GM23338 (cell line): ENCODE measurements around the gene MYH10. TPM values are rescaled to one million over a fixed set of nuclear protein-coding genes. Genes with fewer than 3 reads are reported as not detected.

Experiments
- ATAC-seq: fragments of 200-7000 bp; cut with Tn5 transposase; 3 replicates; pipeline ENCODE4 v1.9.1; 2020
- DNase-seq: peaks from one replicate; pipeline ENCODE4 v3.0.0-alpha.2; 2015; ENCODE audit warnings: low spot score
- H2AFZ ChIP-seq: fragments of 200-600 bp; sonication (generic); 2 replicates; pipeline ENCODE4 v1.8.0; 2016; ENCODE audit warnings: antibody characterized with exemption, mild to moderate bottlenecking, moderate library complexity
- H3F3A ChIP-seq: fragments of 200-600 bp; sonication (generic); replicated peaks from 2 replicates; pipeline ENCODE4 v1.8.0; 2017; ENCODE audit warnings: antibody characterized with exemption, mixed run types, low read depth
- H3K27ac ChIP-seq: fragments of 200-600 bp; sonication (generic); 2 replicates; pipeline ENCODE4 v1.6.1; 2016; ENCODE audit warnings: low read depth
- H3K27me3 ChIP-seq: fragments of 200-600 bp; sonication (generic); 2 replicates; pipeline ENCODE4 v1.8.0; 2016; ENCODE audit warnings: mild to moderate bottlenecking, mixed run types, moderate library complexity; ENCODE audit not compliant: insufficient read depth
- H3K36me3 ChIP-seq: fragments of 200-600 bp; sonication (generic); 2 replicates; pipeline ENCODE4 v1.8.0; 2016; ENCODE audit warnings: mild to moderate bottlenecking; ENCODE audit not compliant: insufficient read depth
- H3K4me1 ChIP-seq: fragments of 200-600 bp; sonication (generic); 2 replicates; pipeline ENCODE4 v1.8.0; 2016; ENCODE audit warnings: mild to moderate bottlenecking, moderate library complexity; ENCODE audit not compliant: insufficient read depth
- H3K4me2 ChIP-seq: fragments of 200-600 bp; sonication (generic); 2 replicates; pipeline ENCODE4 v1.7.1; 2017; ENCODE audit warnings: mixed run types
- H3K4me3 ChIP-seq: fragments of 200-600 bp; sonication (generic); 2 replicates; pipeline ENCODE4 v1.6.1; 2016; ENCODE audit warnings: mixed run types
- H3K79me2 ChIP-seq: fragments of 200-600 bp; sonication (generic); replicated peaks from 2 replicates; pipeline ENCODE4 v1.8.0; 2017; ENCODE audit warnings: mild to moderate bottlenecking; ENCODE audit not compliant: insufficient read depth
- H3K9me2 ChIP-seq: fragments of 200-600 bp; sonication (generic); 2 replicates; pipeline ENCODE4 v1.8.0; 2017; ENCODE audit not compliant: insufficient read depth
- H4K20me1 ChIP-seq: fragments of 200-600 bp; sonication (generic); replicated peaks from 2 replicates; pipeline ENCODE4 v1.8.0; 2017; ENCODE audit warnings: mild to moderate bottlenecking; ENCODE audit not compliant: insufficient read depth
- H3K27ac Mint-ChIP-seq: 2 replicates; pipeline ENCODE4 v1.8.0; 2020; ENCODE audit warnings: inconsistent platforms, mild to moderate bottlenecking, moderate library complexity, mixed read lengths
- H3K27me3 Mint-ChIP-seq: 3 replicates; pipeline ENCODE4 v1.8.0; 2022; ENCODE audit warnings: low read depth, mild to moderate bottlenecking, moderate library complexity, mixed read lengths, inconsistent platforms; ENCODE audit not compliant: insufficient read depth, poor library complexity
- H3K36me3 Mint-ChIP-seq: 3 replicates; pipeline ENCODE4 v1.8.0; 2021; ENCODE audit warnings: low read depth, mild to moderate bottlenecking, inconsistent platforms, moderate library complexity, mixed read lengths
- H3K4me1 Mint-ChIP-seq: 3 replicates; pipeline ENCODE4 v1.8.0; 2020; ENCODE audit warnings: mild to moderate bottlenecking, inconsistent platforms, mixed read lengths
- H3K4me3 Mint-ChIP-seq: 3 replicates; pipeline ENCODE4 v1.8.0; 2021; ENCODE audit warnings: moderate library complexity, mild to moderate bottlenecking, inconsistent platforms, mixed read lengths
- H3K9me3 Mint-ChIP-seq: 3 replicates; pipeline ENCODE4 v1.8.0; 2020; ENCODE audit warnings: moderate library complexity, mild to moderate bottlenecking, inconsistent platforms, mixed read lengths
- EZH2 ChIP-seq: fragments of 200-600 bp; sonication (generic); IDR thresholded peaks from one replicate; pipeline ENCODE4 v1.8.0; 2017; ENCODE audit warnings: antibody characterized with exemption, mild to moderate bottlenecking, low read depth; ENCODE audit not compliant: unreplicated experiment
- EZH2phosphoT487 ChIP-seq: fragments of 200-600 bp; sonication (generic); IDR thresholded peaks from one replicate; pipeline ENCODE4 v1.8.1; 2018; ENCODE audit warnings: antibody characterized with exemption; ENCODE audit not compliant: unreplicated experiment
- JUNB ChIP-seq: IDR thresholded peaks from one replicate; pipeline ENCODE4 v1.6.1; 2016; ENCODE audit warnings: antibody characterized with exemption; ENCODE audit not compliant: unreplicated experiment
- polyA plus RNA-seq: library from polyadenylated mRNA; unstranded; fragments of >200 nt; fragmentation: Nextera tagmentation; extraction: Ambion mirVana; gene quantifications from 2 replicates; pipeline ENCODE4 v1.2.1, GENCODE V29; 2016
- total RNA-seq: library from RNA; depleted of rRNA; stranded (reverse); fragments of >200 nt; shearing (Covaris generic); gene quantifications from 2 replicates; pipeline ENCODE4 v1.2.3, GENCODE V29; 2014
- TF ChIP-seq, protein P1 (sequence below): IDR thresholded peaks from 2 replicates; pipeline ENCODE4 v1.6.1; 2016; ENCODE audit warnings: antibody characterized with exemption
- TF ChIP-seq, protein P2 (sequence below): fragments of 250-450 bp; sonication (Bioruptor Pico); IDR thresholded peaks from 2 replicates; pipeline ENCODE4 v1.5.0; 2020; ENCODE audit warnings: mild to moderate bottlenecking, moderate library complexity

Gene MYH10
- total and polyA plus RNA-seq, 2 experiments from 2014 or later = 89.5 to 230 TPM

GRCh38 chr17:8487743-8488142, 142.8 kb downstream of the MYH10 start:
- no peak overlapping the region for H3K4me2 ChIP-seq
- no peaks in the 10 kb centered on the region for H3K27me3 ChIP-seq
- no peak overlapping the region for H2AFZ ChIP-seq
- peaks cover 95% of the 10 kb centered on the region for H3K36me3 Mint-ChIP-seq
- H3K36me3 ChIP-seq = peaks cover 84% of the 10 kb centered on the region
- H3K4me1 Mint-ChIP-seq = no peaks in the 10 kb centered on the region
- H3K27me3 Mint-ChIP-seq = peaks cover 7% of the 10 kb centered on the region
- H3K4me3 Mint-ChIP-seq = no peak overlapping the region
- no peaks in the 10 kb centered on the region for H3K4me1 ChIP-seq
- no peak for DNase-seq
- no peak overlapping the region for H3K4me3 ChIP-seq
- H3K27ac Mint-ChIP-seq = no peak overlapping the region
- H3K9me2 ChIP-seq = no peaks in the 10 kb centered on the region
- no peak overlapping the region for H3K27ac ChIP-seq
- TF ChIP-seq EZH2 = no peak
- TF ChIP-seq, protein P1, sequence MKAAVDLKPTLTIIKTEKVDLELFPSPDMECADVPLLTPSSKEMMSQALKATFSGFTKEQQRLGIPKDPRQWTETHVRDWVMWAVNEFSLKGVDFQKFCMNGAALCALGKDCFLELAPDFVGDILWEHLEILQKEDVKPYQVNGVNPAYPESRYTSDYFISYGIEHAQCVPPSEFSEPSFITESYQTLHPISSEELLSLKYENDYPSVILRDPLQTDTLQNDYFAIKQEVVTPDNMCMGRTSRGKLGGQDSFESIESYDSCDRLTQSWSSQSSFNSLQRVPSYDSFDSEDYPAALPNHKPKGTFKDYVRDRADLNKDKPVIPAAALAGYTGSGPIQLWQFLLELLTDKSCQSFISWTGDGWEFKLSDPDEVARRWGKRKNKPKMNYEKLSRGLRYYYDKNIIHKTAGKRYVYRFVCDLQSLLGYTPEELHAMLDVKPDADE = no peak
- no peak for TF ChIP-seq JUNB
- TF ChIP-seq EZH2phosphoT487 = no peak
- TF ChIP-seq, protein P2, sequence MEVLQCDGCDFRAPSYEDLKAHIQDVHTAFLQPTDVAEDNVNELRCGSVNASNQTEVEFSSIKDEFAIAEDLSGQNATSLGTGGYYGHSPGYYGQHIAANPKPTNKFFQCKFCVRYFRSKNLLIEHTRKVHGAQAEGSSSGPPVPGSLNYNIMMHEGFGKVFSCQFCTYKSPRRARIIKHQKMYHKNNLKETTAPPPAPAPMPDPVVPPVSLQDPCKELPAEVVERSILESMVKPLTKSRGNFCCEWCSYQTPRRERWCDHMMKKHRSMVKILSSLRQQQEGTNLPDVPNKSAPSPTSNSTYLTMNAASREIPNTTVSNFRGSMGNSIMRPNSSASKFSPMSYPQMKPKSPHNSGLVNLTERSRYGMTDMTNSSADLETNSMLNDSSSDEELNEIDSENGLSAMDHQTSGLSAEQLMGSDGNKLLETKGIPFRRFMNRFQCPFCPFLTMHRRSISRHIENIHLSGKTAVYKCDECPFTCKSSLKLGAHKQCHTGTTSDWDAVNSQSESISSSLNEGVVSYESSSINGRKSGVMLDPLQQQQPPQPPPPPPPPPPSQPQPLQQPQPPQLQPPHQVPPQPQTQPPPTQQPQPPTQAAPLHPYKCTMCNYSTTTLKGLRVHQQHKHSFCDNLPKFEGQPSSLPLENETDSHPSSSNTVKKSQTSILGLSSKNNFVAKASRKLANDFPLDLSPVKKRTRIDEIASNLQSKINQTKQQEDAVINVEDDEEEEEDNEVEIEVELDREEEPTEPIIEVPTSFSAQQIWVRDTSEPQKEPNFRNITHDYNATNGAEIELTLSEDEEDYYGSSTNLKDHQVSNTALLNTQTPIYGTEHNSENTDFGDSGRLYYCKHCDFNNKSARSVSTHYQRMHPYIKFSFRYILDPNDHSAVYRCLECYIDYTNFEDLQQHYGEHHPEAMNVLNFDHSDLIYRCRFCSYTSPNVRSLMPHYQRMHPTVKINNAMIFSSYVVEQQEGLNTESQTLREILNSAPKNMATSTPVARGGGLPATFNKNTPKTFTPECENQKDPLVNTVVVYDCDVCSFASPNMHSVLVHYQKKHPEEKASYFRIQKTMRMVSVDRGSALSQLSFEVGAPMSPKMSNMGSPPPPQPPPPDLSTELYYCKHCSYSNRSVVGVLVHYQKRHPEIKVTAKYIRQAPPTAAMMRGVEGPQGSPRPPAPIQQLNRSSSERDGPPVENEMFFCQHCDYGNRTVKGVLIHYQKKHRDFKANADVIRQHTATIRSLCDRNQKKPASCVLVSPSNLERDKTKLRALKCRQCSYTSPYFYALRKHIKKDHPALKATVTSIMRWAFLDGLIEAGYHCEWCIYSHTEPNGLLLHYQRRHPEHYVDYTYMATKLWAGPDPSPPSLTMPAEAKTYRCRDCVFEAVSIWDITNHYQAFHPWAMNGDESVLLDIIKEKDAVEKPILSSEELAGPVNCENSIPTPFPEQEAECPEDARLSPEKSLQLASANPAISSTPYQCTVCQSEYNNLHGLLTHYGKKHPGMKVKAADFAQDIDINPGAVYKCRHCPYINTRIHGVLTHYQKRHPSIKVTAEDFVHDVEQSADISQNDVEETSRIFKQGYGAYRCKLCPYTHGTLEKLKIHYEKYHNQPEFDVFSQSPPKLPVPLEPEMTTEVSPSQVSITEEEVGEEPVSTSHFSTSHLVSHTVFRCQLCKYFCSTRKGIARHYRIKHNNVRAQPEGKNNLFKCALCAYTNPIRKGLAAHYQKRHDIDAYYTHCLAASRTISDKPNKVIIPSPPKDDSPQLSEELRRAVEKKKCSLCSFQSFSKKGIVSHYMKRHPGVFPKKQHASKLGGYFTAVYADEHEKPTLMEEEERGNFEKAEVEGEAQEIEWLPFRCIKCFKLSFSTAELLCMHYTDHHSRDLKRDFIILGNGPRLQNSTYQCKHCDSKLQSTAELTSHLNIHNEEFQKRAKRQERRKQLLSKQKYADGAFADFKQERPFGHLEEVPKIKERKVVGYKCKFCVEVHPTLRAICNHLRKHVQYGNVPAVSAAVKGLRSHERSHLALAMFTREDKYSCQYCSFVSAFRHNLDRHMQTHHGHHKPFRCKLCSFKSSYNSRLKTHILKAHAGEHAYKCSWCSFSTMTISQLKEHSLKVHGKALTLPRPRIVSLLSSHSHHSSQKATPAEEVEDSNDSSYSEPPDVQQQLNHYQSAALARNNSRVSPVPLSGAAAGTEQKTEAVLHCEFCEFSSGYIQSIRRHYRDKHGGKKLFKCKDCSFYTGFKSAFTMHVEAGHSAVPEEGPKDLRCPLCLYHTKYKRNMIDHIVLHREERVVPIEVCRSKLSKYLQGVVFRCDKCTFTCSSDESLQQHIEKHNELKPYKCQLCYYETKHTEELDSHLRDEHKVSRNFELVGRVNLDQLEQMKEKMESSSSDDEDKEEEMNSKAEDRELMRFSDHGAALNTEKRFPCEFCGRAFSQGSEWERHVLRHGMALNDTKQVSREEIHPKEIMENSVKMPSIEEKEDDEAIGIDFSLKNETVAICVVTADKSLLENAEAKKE = no peak
- H3F3A ChIP-seq = no peaks in the 10 kb centered on the region
- H3K79me2 ChIP-seq = no peaks in the 10 kb centered on the region; the same call in 1 of the 2 replicates
- peaks cover 8% of the 10 kb centered on the region for H4K20me1 ChIP-seq
- ATAC-seq = no peak
- H3K9me3 Mint-ChIP-seq = no peaks in the 10 kb centered on the region
